NT2/D1 (cell line): Measurements from ENCODE around the gene DDX54.

ENCODE experiments used
- DNase-seq: peaks from one replicate; pipeline ENCODE4 v3.0.0-alpha.2; 2011; ENCODE audit warnings: low read depth, low spot score
- H3K27me3 ChIP-seq: 2 replicates; pipeline ENCODE4 v1.6.0; 2011; ENCODE audit warnings: mild to moderate bottlenecking; ENCODE audit not compliant: insufficient read length, insufficient read depth
- H3K36me3 ChIP-seq: 2 replicates; pipeline ENCODE4 v1.6.1; 2011; ENCODE audit warnings: mild to moderate bottlenecking, low read length, mixed read lengths; ENCODE audit not compliant: insufficient read depth, insufficient read length
- H3K4me1 ChIP-seq: 2 replicates; pipeline ENCODE4 v1.5.1; 2011; ENCODE audit not compliant: insufficient read depth, insufficient read length
- H3K4me3 ChIP-seq: 2 replicates; pipeline ENCODE4 v1.5.1; 2011; ENCODE audit warnings: low read depth; ENCODE audit not compliant: insufficient read length
- H3K9ac ChIP-seq: 2 replicates; pipeline ENCODE4 v1.6.0; 2011; ENCODE audit warnings: low read depth; ENCODE audit not compliant: insufficient read length
- H3K9me3 ChIP-seq: 2 replicates; pipeline ENCODE4 v1.5.1; 2011; ENCODE audit warnings: mild to moderate bottlenecking, low read length; ENCODE audit not compliant: insufficient read depth
- SUZ12 ChIP-seq: IDR thresholded peaks from 2 replicates; pipeline ENCODE4 v1.6.1; 2011; ENCODE audit not compliant: insufficient read length, insufficient read depth; ENCODE audit errors: extremely low read depth
- YY1 ChIP-seq: IDR thresholded peaks from 2 replicates; pipeline ENCODE4 v1.6.1; 2011; ENCODE audit not compliant: insufficient read length, insufficient read depth
- ZNF274 ChIP-seq: IDR thresholded peaks from 2 replicates; pipeline ENCODE4 v1.6.1; 2011; ENCODE audit warnings: mild to moderate bottlenecking, low read depth, low read length

The DDX54 gene

GRCh38 chr12:113135178-113136127 is 49.8 kb downstream of the DDX54 start, which contains the start of gene RASAL1:
RASAL1 (minus strand) TSS chr12:113135761; CDS start chr12:113135462, 299 bp downstream.
- Histone ChIP-seq H3K9ac (peak within 1 kb of the TSS; percentile 81), H3K27me3 (peaks cover 12% of the 10 kb centered on the region), H3K36me3 (no peaks in the 10 kb centered on the region), H3K4me3 (peak within 1 kb of the TSS; percentile 78), H3K4me1 (peaks cover 7% of the 10 kb centered on the region), H3K9me3 (no peaks in the 10 kb centered on the region)
- peak; percentile 76 for DNase-seq
- TF ChIP-seq ZNF274 (no peak), YY1 (no peak), SUZ12 (no peak)

- Histone ChIP-seq H3K4me3 (peak overlapping the region; percentile 78), H3K4me1 (peaks cover 12% of the 10 kb centered on the region), H3K27me3 (peaks cover 12% of the 10 kb centered on the region), H3K36me3 (no peaks in the 10 kb centered on the region), H3K9me3 (no peaks in the 10 kb centered on the region), H3K9ac (peak overlapping the region; percentile 81)
- no peak for TF ChIP-seq SUZ12
- DNase-seq, result no peak
These were observed 50.7 kb downstream of the DDX54 start for GRCh38 chr12:113134521-113134951.

DNA sequence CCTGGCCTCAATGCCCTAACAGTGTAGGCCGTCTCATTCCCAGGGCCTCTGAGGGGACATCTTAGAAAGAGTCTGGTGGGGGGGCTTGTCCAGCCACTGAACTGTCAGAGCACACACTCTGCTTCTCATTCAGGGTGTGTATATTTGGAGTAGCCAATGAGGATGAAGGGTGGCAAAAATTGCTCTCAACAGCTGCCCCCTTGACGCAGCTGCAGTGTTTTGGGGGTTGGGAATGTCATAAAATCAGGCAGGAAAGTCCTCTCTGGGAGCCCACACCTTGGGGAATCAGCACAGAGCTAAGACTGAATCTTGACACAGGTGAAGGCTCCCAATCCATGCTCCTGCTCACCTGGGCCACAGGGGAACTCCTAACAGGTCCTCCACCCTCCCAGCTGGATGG is 51.2 kb downstream of the DDX54 start:
- no peak overlapping the region for H3K9ac ChIP-seq
- TF ChIP-seq ZNF274 (no peak), YY1 (no peak), SUZ12 (no peak)
- no peak overlapping the region for H3K4me3 ChIP-seq
- no peaks in the 10 kb centered on the region for H3K9me3 ChIP-seq
- DNase-seq, result no peak
- H3K27me3 ChIP-seq, result peaks cover 12% of the 10 kb centered on the region
- H3K36me3 ChIP-seq, result no peaks in the 10 kb centered on the region
- peaks cover 15% of the 10 kb centered on the region for H3K4me1 ChIP-seq

GRCh38 chr12:113133666-113134065 is 51.6 kb downstream of the DDX54 start:
- H3K36me3 ChIP-seq, result no peaks in the 10 kb centered on the region
- peaks cover 15% of the 10 kb centered on the region for H3K4me1 ChIP-seq
- no peaks in the 10 kb centered on the region for H3K9me3 ChIP-seq
- H3K27me3 ChIP-seq, result peaks cover 12% of the 10 kb centered on the region
- no peak overlapping the region for H3K4me3 ChIP-seq
- TF ChIP-seq SUZ12 (no peak), YY1 (no peak), ZNF274 (no peak)
- no peak for DNase-seq
- H3K9ac ChIP-seq, result no peak overlapping the region

DNA sequence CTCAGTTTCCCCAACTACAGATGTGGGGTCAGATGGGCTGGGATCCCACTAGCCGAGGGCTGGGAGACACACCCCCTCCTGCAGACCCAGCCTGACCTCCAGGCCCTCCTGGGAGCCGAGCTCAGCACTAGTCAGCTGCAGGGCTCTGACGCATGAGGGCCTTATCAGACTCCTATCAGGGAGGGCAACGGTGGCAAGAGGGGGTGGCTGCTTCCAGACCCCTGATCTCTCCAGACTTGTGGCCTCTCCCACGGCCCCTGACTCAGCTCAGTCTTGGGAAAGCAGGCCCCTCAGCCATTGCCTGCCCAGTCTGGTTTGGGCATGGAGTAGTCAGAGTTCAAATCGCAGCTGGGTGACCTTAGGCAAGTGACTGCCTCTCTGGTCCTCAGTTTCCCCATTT is 52.2 kb downstream of the DDX54 start:
- peaks cover 15% of the 10 kb centered on the region for H3K4me1 ChIP-seq
- no peak for DNase-seq
- H3K36me3 ChIP-seq, result no peaks in the 10 kb centered on the region
- no peak overlapping the region for H3K9ac ChIP-seq
- H3K9me3 ChIP-seq, result no peaks in the 10 kb centered on the region
- H3K27me3 ChIP-seq, result peaks cover 12% of the 10 kb centered on the region
- no peak overlapping the region for H3K4me3 ChIP-seq
- TF ChIP-seq SUZ12 (no peak), YY1 (no peak), ZNF274 (no peak)

DNA sequence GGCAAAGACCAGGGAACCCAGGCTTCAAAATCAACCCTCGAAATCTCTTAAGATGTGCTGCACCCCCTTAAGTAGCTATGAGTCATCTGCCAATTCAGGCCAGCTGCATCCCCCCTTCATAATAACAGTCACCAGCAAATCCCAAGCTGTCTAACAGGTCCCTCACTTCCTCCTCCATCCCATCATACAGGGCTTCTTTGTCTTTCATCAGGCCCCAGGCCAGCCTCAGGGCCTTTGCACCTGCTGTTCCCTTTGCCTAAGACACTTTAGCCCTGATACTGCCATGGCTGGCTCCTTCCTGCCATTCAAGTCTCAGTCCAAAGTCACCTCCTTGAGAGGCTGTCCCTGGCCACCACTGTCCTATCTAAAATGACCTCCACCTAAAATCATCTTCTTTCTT is 53.7 kb downstream of the DDX54 start:
- Histone ChIP-seq H3K36me3 (no peaks in the 10 kb centered on the region), H3K4me1 (peaks cover 17% of the 10 kb centered on the region), H3K9ac (no peak overlapping the region), H3K27me3 (peaks cover 12% of the 10 kb centered on the region), H3K9me3 (no peaks in the 10 kb centered on the region), H3K4me3 (no peak overlapping the region)
- no peak for DNase-seq
- TF ChIP-seq YY1, result no peak
- no peak for TF ChIP-seq ZNF274
- TF ChIP-seq SUZ12, result no peak

- no peak for DNase-seq
- H3K4me1 ChIP-seq, result peaks cover 17% of the 10 kb centered on the region
- peak overlapping the region; percentile 22 for H3K9ac ChIP-seq
- H3K9me3 ChIP-seq, result no peaks in the 10 kb centered on the region
- no peak overlapping the region for H3K4me3 ChIP-seq
- H3K27me3 ChIP-seq, result peaks cover 12% of the 10 kb centered on the region
- H3K36me3 ChIP-seq, result no peaks in the 10 kb centered on the region
- TF ChIP-seq SUZ12 (no peak), ZNF274 (no peak), YY1 (no peak)
These were observed 54.7 kb downstream of the DDX54 start for GRCh38 chr12:113130457-113131135.
